ENCODE data around the gene PLLP. TPM values are rescaled to one million over a fixed set of nuclear protein-coding genes. Genes with fewer than 3 reads are reported as not detected.

Gene PLLP
- polyA plus RNA-seq, 1 donor (not counting 4 experiments of a cell fraction or from before 2014, with no cell fraction given): 8.7 TPM

DNA sequence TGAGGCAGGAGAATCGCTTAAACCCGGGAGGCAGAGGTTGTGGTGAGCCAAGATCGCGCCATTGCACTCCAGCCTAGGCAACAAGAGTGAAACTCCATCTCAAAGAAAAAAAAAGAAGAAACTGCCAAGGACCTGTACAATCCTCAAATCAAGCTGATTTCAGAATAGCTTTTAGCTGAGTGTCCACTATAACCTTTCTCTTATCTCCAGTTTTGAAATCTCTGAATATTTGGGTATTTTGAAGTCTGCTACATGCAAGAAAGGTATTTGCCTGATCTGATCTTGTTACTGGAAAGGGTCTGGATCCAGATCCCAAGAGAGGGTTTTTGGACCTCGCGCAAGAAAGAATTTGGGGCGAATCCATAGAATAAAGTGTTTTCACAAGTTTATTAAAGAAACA, 58.5 kb downstream of the PLLP start:
- H3K27ac ChIP-seq (ENCODE audit: control insufficient read depth, insufficient read depth, low read length): no peak overlapping the region
- H3K9me1 ChIP-seq (ENCODE audit: control insufficient read depth, extremely low read depth, insufficient read depth, low read length): no peaks in the 10 kb centered on the region
- no peaks in the 10 kb centered on the region for H3K27me3 ChIP-seq (ENCODE audit: control insufficient read depth, extremely low read depth, insufficient read depth, low read length)
- no peaks in the 10 kb centered on the region for H3K79me2 ChIP-seq (ENCODE audit: control insufficient read depth, insufficient read depth, low read length)
- FAIRE-seq: no peak
- dilution Hi-C loops (cut with MboI; ENCODE audit: extremely low pct_ligation_motif_present, low sequenced_read_pairs): no loop called here
- TF ChIP-seq EZH2 (IDR thresholded peaks at IDR 0.05; ENCODE audit: low read length) (no peak), CTCF (optimal IDR thresholded peaks at IDR 0.05 in 1 of 3, IDR thresholded peaks at IDR 0.05 in 1 of 3, conservative IDR thresholded peaks at IDR 0.05 in 1 of 3; ENCODE audit: extremely low read depth in 1 of 3, insufficient read depth in 2 of 3, low read length in 3 of 3) (no peak)
- H4K20me1 ChIP-seq (ENCODE audit: control insufficient read depth, extremely low read depth, insufficient read depth, low read length): no peaks in the 10 kb centered on the region
- no peak overlapping the region for H3K4me2 ChIP-seq (ENCODE audit: control insufficient read depth, extremely low read depth, insufficient read depth, low read depth, low read length)
- no peaks in the 10 kb centered on the region for H3K9me3 ChIP-seq (ENCODE audit: control insufficient read depth, low read depth, low read length)
- no peak for DNase-seq (ENCODE audit: low read depth, low spot score)
- H3K4me3 ChIP-seq (ENCODE audit: control insufficient read depth in 2 of 3, extremely low read depth in 1 of 3, insufficient read depth in 2 of 3, low read depth in 1 of 3, low read length in 3 of 3): no peak overlapping the region
- no peak overlapping the region for H3K9ac ChIP-seq (ENCODE audit: control insufficient read depth, extremely low read depth, insufficient read depth, low read length)
- H3K4me1 ChIP-seq (ENCODE audit: control insufficient read depth, extremely low read depth, insufficient read depth, low read length): peaks cover 11% of the 10 kb centered on the region
- no peak overlapping the region for H2AFZ ChIP-seq (ENCODE audit: control insufficient read depth, low read length)
- H3K36me3 ChIP-seq (ENCODE audit: control insufficient read depth in 2 of 2, extremely low read depth in 1 of 2, insufficient read depth in 2 of 2, low read length in 2 of 2): peaks cover 23 to 45% of the 10 kb centered on the region in 2 experiments

DNA sequence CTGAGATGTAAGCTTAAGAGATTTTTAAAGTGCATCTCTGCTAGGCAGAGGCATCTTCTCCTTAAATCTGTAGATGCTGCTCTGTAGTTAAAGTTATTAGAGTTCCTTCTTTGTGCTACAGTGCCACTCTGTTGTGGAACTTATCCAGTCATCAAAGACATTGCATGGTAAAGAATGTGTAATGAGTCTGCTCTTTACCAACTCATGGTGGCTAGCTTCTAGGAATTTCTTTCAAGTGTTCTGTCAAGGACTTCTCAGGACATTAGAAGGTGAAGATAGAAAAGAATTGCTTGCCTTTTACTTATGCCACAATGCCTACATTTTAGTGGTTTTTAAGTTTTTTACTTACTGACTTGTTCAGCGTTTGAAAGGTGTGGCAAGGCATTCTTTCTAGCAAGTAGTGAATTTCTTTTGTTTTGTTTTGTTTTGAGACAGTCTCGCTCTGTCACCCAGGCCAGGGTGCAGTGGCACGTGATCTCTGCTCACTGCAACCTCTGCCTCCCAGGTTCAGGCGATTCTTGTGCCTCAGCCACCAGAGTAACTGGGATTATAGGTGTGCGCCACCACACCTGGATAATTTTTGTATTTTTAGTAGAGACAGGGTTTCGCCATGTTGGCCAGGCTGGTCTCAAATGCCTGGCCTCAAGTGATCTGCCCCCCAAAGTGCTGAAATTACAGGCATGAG, 59.7 kb downstream of the PLLP start:
- Histone ChIP-seq H3K27ac (ENCODE audit: control insufficient read depth, insufficient read depth, low read length) (no peak overlapping the region), H3K36me3 (ENCODE audit: control insufficient read depth in 2 of 2, extremely low read depth in 1 of 2, insufficient read depth in 2 of 2, low read length in 2 of 2) (peaks cover 19 to 39% of the 10 kb centered on the region in 2 experiments), H4K20me1 (ENCODE audit: control insufficient read depth, extremely low read depth, insufficient read depth, low read length) (no peaks in the 10 kb centered on the region), H3K9ac (ENCODE audit: control insufficient read depth, extremely low read depth, insufficient read depth, low read length) (no peak overlapping the region), H3K79me2 (ENCODE audit: control insufficient read depth, insufficient read depth, low read length) (no peaks in the 10 kb centered on the region), H3K4me1 (ENCODE audit: control insufficient read depth, extremely low read depth, insufficient read depth, low read length) (peaks cover 11% of the 10 kb centered on the region), H2AFZ (ENCODE audit: control insufficient read depth, low read length) (no peak overlapping the region), H3K4me3 (ENCODE audit: control insufficient read depth in 2 of 3, extremely low read depth in 1 of 3, insufficient read depth in 2 of 3, low read depth in 1 of 3, low read length in 3 of 3) (no peak overlapping the region), H3K27me3 (ENCODE audit: control insufficient read depth, extremely low read depth, insufficient read depth, low read length) (no peaks in the 10 kb centered on the region), H3K4me2 (ENCODE audit: control insufficient read depth, extremely low read depth, insufficient read depth, low read depth, low read length) (no peak overlapping the region), H3K9me3 (ENCODE audit: control insufficient read depth, low read depth, low read length) (no peaks in the 10 kb centered on the region), H3K9me1 (ENCODE audit: control insufficient read depth, extremely low read depth, insufficient read depth, low read length) (no peaks in the 10 kb centered on the region)
- FAIRE-seq (no peak), DNase-seq (ENCODE audit: low read depth, low spot score) (no peak)
- TF ChIP-seq CTCF (optimal IDR thresholded peaks at IDR 0.05 in 1 of 3, IDR thresholded peaks at IDR 0.05 in 1 of 3, conservative IDR thresholded peaks at IDR 0.05 in 1 of 3; ENCODE audit: extremely low read depth in 1 of 3, insufficient read depth in 2 of 3, low read length in 3 of 3): no peak
- no peak for TF ChIP-seq EZH2 (IDR thresholded peaks at IDR 0.05; ENCODE audit: low read length)
- dilution Hi-C loops (cut with MboI; ENCODE audit: extremely low pct_ligation_motif_present, low sequenced_read_pairs): no loop called here
